Prostate gland (tissue), 2 donors: ENCODE results near the gene TGFBR3L.

Experiments
- POLR2AphosphoS5 ChIP-seq: sonication (generic); formaldehyde crosslinking; IDR thresholded peaks from one replicate; pipeline ENCODE4 v1.6.1; 2017; ENCODE audit warnings: antibody characterized with exemption
- TF ChIP-seq, protein P1 (sequence below), 4 experiments: fragments of 200-600 bp in 2 of 4; fragments of 450-650 bp in 2 of 4; sonication (generic) in 2 of 4; IDR thresholded peaks; 1 replicate in 3 of 4; 2 replicates in 1 of 4; pipeline ENCODE4 v1.5.1; 2016 to 2019; ENCODE audit warnings: antibody characterized with exemption in 4 of 4, mild to moderate bottlenecking in 2 of 4, moderate library complexity in 2 of 4

DNA sequence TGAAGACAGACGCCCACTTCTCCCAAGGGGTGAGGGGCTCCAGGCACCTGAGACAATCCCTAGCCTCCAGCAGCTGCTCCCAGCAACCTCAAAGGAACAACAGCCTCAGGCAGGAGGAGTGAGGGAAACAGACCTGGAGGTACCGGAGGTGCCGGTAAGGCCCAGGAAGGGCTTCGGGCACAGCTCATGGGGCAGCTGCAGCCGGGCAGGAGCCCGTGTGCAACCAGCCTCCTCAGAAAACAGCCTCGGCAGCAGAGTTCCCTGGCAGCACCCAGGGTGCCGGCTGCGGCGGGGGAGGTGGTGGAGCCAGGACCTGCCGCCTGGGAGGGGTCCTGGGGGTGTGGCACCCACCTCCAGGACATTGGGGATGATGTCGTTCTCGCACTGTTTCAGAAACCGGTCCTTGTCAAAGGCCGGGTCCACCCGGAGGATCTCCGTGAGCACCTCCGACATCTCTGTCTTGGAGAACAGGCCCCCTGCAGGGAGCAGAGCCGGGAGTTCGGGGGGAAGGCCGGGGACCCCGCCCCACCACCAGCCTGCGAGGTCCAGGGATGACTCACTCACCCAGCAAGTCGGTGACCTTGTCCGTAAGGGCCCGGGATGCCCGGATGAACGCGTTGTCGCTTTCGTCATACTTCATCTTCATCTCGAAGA is 17.8 kb downstream of the TGFBR3L start:
- TF ChIP-seq POLR2AphosphoS5 = no peak
- TF ChIP-seq, protein P1, sequence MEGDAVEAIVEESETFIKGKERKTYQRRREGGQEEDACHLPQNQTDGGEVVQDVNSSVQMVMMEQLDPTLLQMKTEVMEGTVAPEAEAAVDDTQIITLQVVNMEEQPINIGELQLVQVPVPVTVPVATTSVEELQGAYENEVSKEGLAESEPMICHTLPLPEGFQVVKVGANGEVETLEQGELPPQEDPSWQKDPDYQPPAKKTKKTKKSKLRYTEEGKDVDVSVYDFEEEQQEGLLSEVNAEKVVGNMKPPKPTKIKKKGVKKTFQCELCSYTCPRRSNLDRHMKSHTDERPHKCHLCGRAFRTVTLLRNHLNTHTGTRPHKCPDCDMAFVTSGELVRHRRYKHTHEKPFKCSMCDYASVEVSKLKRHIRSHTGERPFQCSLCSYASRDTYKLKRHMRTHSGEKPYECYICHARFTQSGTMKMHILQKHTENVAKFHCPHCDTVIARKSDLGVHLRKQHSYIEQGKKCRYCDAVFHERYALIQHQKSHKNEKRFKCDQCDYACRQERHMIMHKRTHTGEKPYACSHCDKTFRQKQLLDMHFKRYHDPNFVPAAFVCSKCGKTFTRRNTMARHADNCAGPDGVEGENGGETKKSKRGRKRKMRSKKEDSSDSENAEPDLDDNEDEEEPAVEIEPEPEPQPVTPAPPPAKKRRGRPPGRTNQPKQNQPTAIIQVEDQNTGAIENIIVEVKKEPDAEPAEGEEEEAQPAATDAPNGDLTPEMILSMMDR (IDR thresholded peaks at IDR 0.05) = no peak
